SK-N-SH (cell line): ENCODE results near the gene NEMP1. TPM values are rescaled to one million over a fixed set of nuclear protein-coding genes. Genes with fewer than 3 reads are reported as not detected.
A peak's percentile ranks its signal among the peaks of the same experiment; 100 is the strongest.

ENCODE experiments used
- CTCF ChIA-PET: fragments of 300-600, 350-600 bp; formaldehyde crosslinking; extraction: SDS; loops from one replicate; lab custom pipeline; 2021; lab: Yijun Ruan, JAX
- POLR2A ChIA-PET: fragments of 350-600 bp; sonication (Branson Sonifier 250); formaldehyde crosslinking; extraction: SDS; loops from one replicate; lab custom pipeline; 2020; ENCODE audit warnings: antibody characterized with exemption, inconsistent platforms; lab: Yijun Ruan, JAX
- DNase-seq: peaks from one replicate; pipeline ENCODE4 v3.0.0; 2012
- H2AFZ ChIP-seq: fragments of 200-600 bp; sonication (generic); 2 replicates; pipeline ENCODE4 v1.8.1; 2016; ENCODE audit warnings: antibody characterized with exemption, mild to moderate bottlenecking, low read depth
- H3F3A ChIP-seq: fragments of 200-600 bp; sonication (generic); replicated peaks from 2 replicates; pipeline ENCODE3; 2016; ENCODE audit warnings: antibody characterized with exemption, mild to moderate bottlenecking; ENCODE audit not compliant: insufficient read depth
- H3K27ac ChIP-seq, 2 experiments: fragments of 200-500 bp in 1 of 2; fragments of 200-600 bp in 1 of 2; sonication (Bioruptor generic) in 1 of 2; sonication (generic), shearing (Covaris generic) in 1 of 2; 2 replicates each; pipeline versions ENCODE4 v1.5.1 to v1.6.1; 2014 to 2016; ENCODE audit warnings: low read depth in 2 of 2, inconsistent platforms in 1 of 2, low read length in 1 of 2, mild to moderate bottlenecking in 1 of 2, mixed read lengths in 1 of 2
- H3K27me3 ChIP-seq: fragments of 200-600 bp; sonication (generic), shearing (Covaris generic); 2 replicates; pipeline ENCODE4 v1.6.1; 2016; ENCODE audit warnings: mixed run types; ENCODE audit not compliant: insufficient read depth
- H3K36me3 ChIP-seq, 2 experiments: fragments of 200-500 bp in 1 of 2; fragments of 200-600 bp in 1 of 2; sonication (Bioruptor generic) in 1 of 2; sonication (generic) in 1 of 2; replicated peaks in 1 of 2; 2 replicates each; pipeline versions ENCODE3 to v1.5.1; 2014 to 2016; ENCODE audit warnings: low read length in 1 of 2, mild to moderate bottlenecking in 1 of 2; ENCODE audit not compliant: insufficient read depth in 2 of 2, control insufficient read depth in 1 of 2
- H3K4me1 ChIP-seq, 2 experiments: fragments of 200-500 bp in 1 of 2; fragments of 200-600 bp in 1 of 2; sonication (Bioruptor generic) in 1 of 2; sonication (generic), shearing (Covaris generic) in 1 of 2; 2 replicates each; pipeline versions ENCODE4 v1.5.1 to v1.6.1; 2014 to 2016; ENCODE audit warnings: low read depth in 1 of 2, low read length in 1 of 2, mixed run types in 1 of 2; ENCODE audit not compliant: insufficient read depth in 2 of 2, control insufficient read depth in 1 of 2
- H3K4me2 ChIP-seq: fragments of 200-600 bp; sonication (generic), shearing (Covaris generic); 2 replicates; pipeline ENCODE4 v1.6.1; 2017; ENCODE audit warnings: mixed run types
- H3K4me3 ChIP-seq, 2 experiments: fragments of 200-500 bp in 1 of 2; fragments of 200-600 bp in 1 of 2; sonication (Bioruptor generic) in 1 of 2; sonication (generic), shearing (Covaris generic) in 1 of 2; 2 replicates each; pipeline versions ENCODE4 v1.5.1 to v1.8.1; 2014 to 2016; ENCODE audit warnings: low read depth in 2 of 2, inconsistent platforms in 1 of 2, low read length in 1 of 2, mild to moderate bottlenecking in 1 of 2, mixed read lengths in 1 of 2, moderate library complexity in 1 of 2
- H3K79me2 ChIP-seq: fragments of 200-600 bp; sonication (generic); 2 replicates; pipeline ENCODE4 v1.8.1; 2017; ENCODE audit warnings: mild to moderate bottlenecking; ENCODE audit not compliant: insufficient read depth
- H3K9ac ChIP-seq: fragments of 200-600 bp; sonication (generic); 2 replicates; pipeline ENCODE4 v1.6.1; 2017; ENCODE audit warnings: mixed run types
- H3K9me2 ChIP-seq: fragments of 200-600 bp; sonication (generic); 2 replicates; pipeline ENCODE4 v1.6.1; 2017; ENCODE audit warnings: mixed run types
- H3K9me3 ChIP-seq: fragments of 200-600 bp; sonication (generic); 2 replicates; pipeline ENCODE4 v1.6.1; 2017; ENCODE audit warnings: mixed run types, mild to moderate bottlenecking, moderate library complexity
- H4K20me1 ChIP-seq: fragments of 200-600 bp; sonication (generic); 2 replicates; pipeline ENCODE4 v1.6.1; 2017; ENCODE audit warnings: mild to moderate bottlenecking, mixed run types; ENCODE audit not compliant: insufficient read depth
- CHD2 ChIP-seq: fragments of 150-350 bp; IDR thresholded peaks from 2 replicates; pipeline ENCODE4 v1.6.1; 2018; ENCODE audit warnings: low read length; ENCODE audit not compliant: partially characterized antibody
- EP300 ChIP-seq, 2 experiments: IDR thresholded peaks; 2 replicates each; pipeline versions ENCODE4 v1.4.0 to v1.6.1; 2012; ENCODE audit warnings: borderline replicate concordance in 1 of 2, low read depth in 1 of 2, low read length in 1 of 2
- FOSL2 ChIP-seq: IDR thresholded peaks from 2 replicates; pipeline ENCODE4 v1.4.0; 2012; ENCODE audit warnings: low read depth, mild to moderate bottlenecking, moderate library complexity, borderline replicate concordance
- GABPA ChIP-seq: IDR thresholded peaks from 2 replicates; pipeline ENCODE4 v1.4.0; 2012; ENCODE audit warnings: low read depth, mild to moderate bottlenecking
- GATA2 ChIP-seq: sonication (generic); formaldehyde crosslinking; IDR thresholded peaks from 2 replicates; pipeline ENCODE4 v1.5.0; 2020; ENCODE audit warnings: mild to moderate bottlenecking, missing genetic modification reagents
- MXI1 ChIP-seq: IDR thresholded peaks from 2 replicates; pipeline ENCODE4 v1.6.1; 2012; ENCODE audit warnings: mild to moderate bottlenecking, low read depth, low read length, improper control_type of control experiment
- NFIC ChIP-seq: IDR thresholded peaks from 2 replicates; pipeline ENCODE4 v1.4.0; 2012; ENCODE audit warnings: borderline replicate concordance
- PBX3 ChIP-seq: IDR thresholded peaks from 2 replicates; pipeline ENCODE4; 2012
- POLR2AphosphoS5 ChIP-seq: IDR thresholded peaks from 2 replicates; pipeline ENCODE4 v1.6.1; 2012; ENCODE audit warnings: low read depth, low read length
- RCOR1 ChIP-seq: fragments of 150-350 bp; IDR thresholded peaks from 2 replicates; pipeline ENCODE4 v1.6.1; 2017; ENCODE audit warnings: antibody characterized with exemption, low read length
- TAF1 ChIP-seq: IDR thresholded peaks from 2 replicates; pipeline ENCODE4 v1.6.1; 2012; ENCODE audit warnings: low read depth, mild to moderate bottlenecking, low read length, moderate library complexity, borderline replicate concordance
- TCF12 ChIP-seq: IDR thresholded peaks from 2 replicates; pipeline ENCODE4 v1.4.0; 2012
- TEAD4 ChIP-seq: IDR thresholded peaks from 2 replicates; pipeline ENCODE4 v1.4.0; 2012; ENCODE audit warnings: mild to moderate bottlenecking, borderline replicate concordance; ENCODE audit not compliant: insufficient read depth
- WGBS: methylation state at CpG from one replicate; pipeline ENCODE4 v1.1.6; 2017; ENCODE audit warnings: low lambda C conversion rate; 5-methylcytosine and 5-hydroxymethylcytosine counted together
- polyA plus RNA-seq, 3 experiments: library from polyadenylated mRNA; depleted of rRNA; stranded (reverse); fragments of >200 nt; gene quantifications; 2 replicates each; pipeline ENCODE4 v1.2.3, GENCODE V29; 2012
- TF ChIP-seq, protein P1 (sequence below): IDR thresholded peaks from 2 replicates; pipeline ENCODE4 v1.6.1; 2012; ENCODE audit warnings: mild to moderate bottlenecking, low read depth, low read length, moderate library complexity
- TF ChIP-seq, protein P2 (sequence below): IDR thresholded peaks from 2 replicates; pipeline ENCODE4 v1.4.0; 2012; ENCODE audit warnings: low read depth
- TF ChIP-seq, protein P3 (sequence below): fragments of 200-600 bp; sonication (generic); IDR thresholded peaks from 2 replicates; pipeline ENCODE4 v1.6.1; 2017; ENCODE audit warnings: antibody characterized with exemption, mild to moderate bottlenecking, moderate library complexity

The NEMP1 gene
- polyA plus RNA-seq, 1 of the 3 experiments (the other 2 are of a cell fraction): 6.2 TPM

GRCh38 chr12:57088354-57089270 is 10.0 kb upstream of the NEMP1 start, which contains the start of gene NAB2 (continued):
- TF ChIP-seq, protein P1, sequence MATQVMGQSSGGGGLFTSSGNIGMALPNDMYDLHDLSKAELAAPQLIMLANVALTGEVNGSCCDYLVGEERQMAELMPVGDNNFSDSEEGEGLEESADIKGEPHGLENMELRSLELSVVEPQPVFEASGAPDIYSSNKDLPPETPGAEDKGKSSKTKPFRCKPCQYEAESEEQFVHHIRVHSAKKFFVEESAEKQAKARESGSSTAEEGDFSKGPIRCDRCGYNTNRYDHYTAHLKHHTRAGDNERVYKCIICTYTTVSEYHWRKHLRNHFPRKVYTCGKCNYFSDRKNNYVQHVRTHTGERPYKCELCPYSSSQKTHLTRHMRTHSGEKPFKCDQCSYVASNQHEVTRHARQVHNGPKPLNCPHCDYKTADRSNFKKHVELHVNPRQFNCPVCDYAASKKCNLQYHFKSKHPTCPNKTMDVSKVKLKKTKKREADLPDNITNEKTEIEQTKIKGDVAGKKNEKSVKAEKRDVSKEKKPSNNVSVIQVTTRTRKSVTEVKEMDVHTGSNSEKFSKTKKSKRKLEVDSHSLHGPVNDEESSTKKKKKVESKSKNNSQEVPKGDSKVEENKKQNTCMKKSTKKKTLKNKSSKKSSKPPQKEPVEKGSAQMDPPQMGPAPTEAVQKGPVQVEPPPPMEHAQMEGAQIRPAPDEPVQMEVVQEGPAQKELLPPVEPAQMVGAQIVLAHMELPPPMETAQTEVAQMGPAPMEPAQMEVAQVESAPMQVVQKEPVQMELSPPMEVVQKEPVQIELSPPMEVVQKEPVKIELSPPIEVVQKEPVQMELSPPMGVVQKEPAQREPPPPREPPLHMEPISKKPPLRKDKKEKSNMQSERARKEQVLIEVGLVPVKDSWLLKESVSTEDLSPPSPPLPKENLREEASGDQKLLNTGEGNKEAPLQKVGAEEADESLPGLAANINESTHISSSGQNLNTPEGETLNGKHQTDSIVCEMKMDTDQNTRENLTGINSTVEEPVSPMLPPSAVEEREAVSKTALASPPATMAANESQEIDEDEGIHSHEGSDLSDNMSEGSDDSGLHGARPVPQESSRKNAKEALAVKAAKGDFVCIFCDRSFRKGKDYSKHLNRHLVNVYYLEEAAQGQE: no peak
- TF ChIP-seq MXI1 (peak; percentile 90), GATA2 (CRISPR knock-in tag) (no peak), TEAD4 (0 out of 2 replicates have a peak, but pooled peaks have one; percentile 34), EP300 (IDR thresholded peaks at IDR 0.05; ENCODE audit: borderline replicate concordance in 1 of 2, low read depth in 1 of 2, low read length in 1 of 2) (no peak), NFIC (no peak; the same call in 1 of the 2 replicates), FOSL2 (no peak), CHD2 (peak; percentile 22), TCF12 (0 out of 2 replicates have a peak, but pooled peaks have one; percentile 22)
- TF ChIP-seq, protein P2, sequence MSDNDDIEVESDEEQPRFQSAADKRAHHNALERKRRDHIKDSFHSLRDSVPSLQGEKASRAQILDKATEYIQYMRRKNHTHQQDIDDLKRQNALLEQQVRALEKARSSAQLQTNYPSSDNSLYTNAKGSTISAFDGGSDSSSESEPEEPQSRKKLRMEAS: peak; percentile 90
- TF ChIP-seq, protein P3, sequence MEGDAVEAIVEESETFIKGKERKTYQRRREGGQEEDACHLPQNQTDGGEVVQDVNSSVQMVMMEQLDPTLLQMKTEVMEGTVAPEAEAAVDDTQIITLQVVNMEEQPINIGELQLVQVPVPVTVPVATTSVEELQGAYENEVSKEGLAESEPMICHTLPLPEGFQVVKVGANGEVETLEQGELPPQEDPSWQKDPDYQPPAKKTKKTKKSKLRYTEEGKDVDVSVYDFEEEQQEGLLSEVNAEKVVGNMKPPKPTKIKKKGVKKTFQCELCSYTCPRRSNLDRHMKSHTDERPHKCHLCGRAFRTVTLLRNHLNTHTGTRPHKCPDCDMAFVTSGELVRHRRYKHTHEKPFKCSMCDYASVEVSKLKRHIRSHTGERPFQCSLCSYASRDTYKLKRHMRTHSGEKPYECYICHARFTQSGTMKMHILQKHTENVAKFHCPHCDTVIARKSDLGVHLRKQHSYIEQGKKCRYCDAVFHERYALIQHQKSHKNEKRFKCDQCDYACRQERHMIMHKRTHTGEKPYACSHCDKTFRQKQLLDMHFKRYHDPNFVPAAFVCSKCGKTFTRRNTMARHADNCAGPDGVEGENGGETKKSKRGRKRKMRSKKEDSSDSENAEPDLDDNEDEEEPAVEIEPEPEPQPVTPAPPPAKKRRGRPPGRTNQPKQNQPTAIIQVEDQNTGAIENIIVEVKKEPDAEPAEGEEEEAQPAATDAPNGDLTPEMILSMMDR: no peak

DNA sequence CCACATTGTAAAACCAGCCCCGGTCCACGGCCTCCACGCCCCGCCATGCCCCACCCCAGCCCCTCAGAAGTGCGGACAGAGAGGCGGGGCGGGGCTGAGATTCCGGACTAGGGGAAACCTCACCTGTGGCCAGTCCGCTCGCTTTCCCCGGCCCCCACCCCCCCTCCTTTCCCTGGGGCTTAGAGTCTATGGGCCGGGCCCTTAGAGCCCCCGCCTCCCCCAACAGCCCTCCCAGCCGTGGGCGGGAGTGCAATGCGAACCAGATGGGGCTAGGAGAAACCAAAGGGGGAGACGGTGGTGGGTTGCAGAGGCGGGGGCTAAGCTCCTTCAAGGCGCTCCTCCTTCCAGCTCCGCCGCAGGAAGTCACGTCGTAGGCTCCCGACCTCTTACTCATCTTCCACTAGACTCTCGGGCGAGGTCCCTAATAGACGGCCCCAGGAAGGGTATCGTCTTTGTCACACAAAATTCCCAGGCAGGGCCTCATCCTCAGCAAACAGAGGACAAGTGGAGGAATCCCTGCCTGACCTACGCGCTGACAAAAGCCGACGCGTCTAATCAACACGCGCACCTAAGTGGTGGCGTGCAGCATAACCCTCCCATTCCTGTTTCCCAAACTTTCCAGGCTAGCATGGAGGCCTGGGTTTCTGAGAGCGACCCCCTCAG is 9.2 kb upstream of the NEMP1 start:
- Histone ChIP-seq H3F3A (peaks cover 43% of the 10 kb centered on the region), H3K9me2 (no peaks in the 10 kb centered on the region), H4K20me1 (peaks cover 25% of the 10 kb centered on the region), H3K4me1 (peaks cover 22 to 23% of the 10 kb centered on the region in 2 experiments; a peak in 2 of 4 replicates), H3K27ac (peak overlapping the region; percentile 96 to 98), H3K79me2 (peaks cover 38% of the 10 kb centered on the region), H3K9ac (peak overlapping the region; percentile 86), H3K27me3 (no peaks in the 10 kb centered on the region), H3K9me3 (no peaks in the 10 kb centered on the region), H2AFZ (peak overlapping the region; percentile 72), H3K36me3 (peaks cover 19% of the 10 kb centered on the region in 2 experiments), H3K4me2 (peak overlapping the region; percentile 92), H3K4me3 (peak overlapping the region; percentile 73 to 82)
- TF ChIP-seq TCF12 (peak; percentile 63; the same call in 1 of the 2 replicates), PBX3 (no peak), GABPA (peak; percentile 47), POLR2AphosphoS5 (peak; percentile 56), RCOR1 (0 out of 2 replicates have a peak, but pooled peaks have one; percentile 8), TAF1 (peak; percentile 51; the same call in 1 of the 2 replicates), GATA2 (CRISPR knock-in tag) (no peak)
- ChIA-PET POLR2A (interaction anchor here (1.5 kb wide), 1 partner anchor 9 kb away, joined by 5 read pairs; the partner anchor contains the start of gene NEMP1), CTCF (interaction anchor here (1.2 to 23.2 kb wide), 6 partner anchors 13 to 126 kb away, joined by 3 to 339 read pairs (median 6); partner anchors contain the start of genes LRP1, NEMP1 and STAT6)
- 1% methylated on average over 14 of the region's 37 CpGs for WGBS
- DNase-seq: peak; percentile 82
